ENCODE measurements around the gene RABGAP1L.
"Not testable (repeated sequence)": the region's sequence is repeated elsewhere in the genome, so short reads cannot be mapped to it uniquely, and the experiment has no call there.

RABGAP1L gene

GRCh38 chr1:174337000-174337681 is 177.8 kb downstream of the RABGAP1L start:
- Histone ChIP-seq H3K27me3 (replicated peaks) (no peaks in the 10 kb centered on the region), H3K36me3 (replicated peaks) (no peaks in the 10 kb centered on the region), H3K4me3 (ENCODE audit: low read depth, low read length) (no peak overlapping the region), H3K27ac (no peak overlapping the region)
- TF ChIP-seq CTCF (IDR thresholded peaks at IDR 0.05; ENCODE audit: low read depth, low read length, missing control alignments) = no peak
- DNase-seq = no peak
- in situ Hi-C loops (cut with HindIII; ENCODE audit: low pct_ligation_motif_present, low sequenced_read_pairs) = no loop called here

GRCh38 chr1:174340404-174340803 is 181.1 kb downstream of the RABGAP1L start:
- H3K4me3 ChIP-seq (ENCODE audit: low read depth, low read length); in situ Hi-C loops (cut with HindIII; ENCODE audit: low pct_ligation_motif_present, low sequenced_read_pairs); H3K36me3 ChIP-seq (replicated peaks); H3K27me3 ChIP-seq (replicated peaks); DNase-seq; H3K27ac ChIP-seq: not testable (repeated sequence)

GRCh38 chr1:174344162-174344561 is 184.8 kb downstream of the RABGAP1L start:
- Histone ChIP-seq H3K27me3 (replicated peaks) (no peaks in the 10 kb centered on the region), H3K27ac (no peak overlapping the region), H3K4me3 (ENCODE audit: low read depth, low read length) (no peak overlapping the region), H3K36me3 (replicated peaks) (no peaks in the 10 kb centered on the region)
- DNase-seq = no peak
- TF ChIP-seq CTCF (IDR thresholded peaks at IDR 0.05; ENCODE audit: low read depth, low read length, missing control alignments) = no peak
- in situ Hi-C loops (cut with HindIII; ENCODE audit: low pct_ligation_motif_present, low sequenced_read_pairs) = no loop called here

GRCh38 chr1:174352117-174352516 is 192.8 kb downstream of the RABGAP1L start:
- DNase-seq = no peak
- no peak for TF ChIP-seq CTCF (IDR thresholded peaks at IDR 0.05; ENCODE audit: low read depth, low read length, missing control alignments)
- no peak overlapping the region for H3K4me3 ChIP-seq (ENCODE audit: low read depth, low read length)
- H3K27ac ChIP-seq = no peak overlapping the region
- H3K36me3 ChIP-seq (replicated peaks) = no peaks in the 10 kb centered on the region
- no peaks in the 10 kb centered on the region for H3K27me3 ChIP-seq (replicated peaks)
- in situ Hi-C loops (cut with HindIII; ENCODE audit: low pct_ligation_motif_present, low sequenced_read_pairs) = no loop called here

GRCh38 chr1:174352883-174353608 is 193.7 kb downstream of the RABGAP1L start:
- Histone ChIP-seq H3K36me3 (replicated peaks) (no peaks in the 10 kb centered on the region), H3K27me3 (replicated peaks) (no peaks in the 10 kb centered on the region), H3K27ac (no peak overlapping the region), H3K4me3 (ENCODE audit: low read depth, low read length) (no peak overlapping the region)
- no peak for DNase-seq
- TF ChIP-seq CTCF (IDR thresholded peaks at IDR 0.05; ENCODE audit: low read depth, low read length, missing control alignments) = no peak
- in situ Hi-C loops (cut with HindIII; ENCODE audit: low pct_ligation_motif_present, low sequenced_read_pairs) = no loop called here

GRCh38 chr1:174358344-174358743 is 199.0 kb downstream of the RABGAP1L start:
- no peak for TF ChIP-seq CTCF (IDR thresholded peaks at IDR 0.05; ENCODE audit: low read depth, low read length, missing control alignments)
- in situ Hi-C loops (cut with HindIII; ENCODE audit: low pct_ligation_motif_present, low sequenced_read_pairs) = no loop called here
- Histone ChIP-seq H3K36me3 (replicated peaks) (no peaks in the 10 kb centered on the region), H3K27ac (no peak overlapping the region), H3K4me3 (ENCODE audit: low read depth, low read length) (no peak overlapping the region), H3K27me3 (replicated peaks) (no peaks in the 10 kb centered on the region)
- DNase-seq = no peak
